ENCODE measurements around the gene FAM209A.

Gene FAM209A

GRCh38 chr20:56565511-56565910 is 41.0 kb downstream of the FAM209A start:
- Mint-ChIP-seq H3K9me3 (no peaks in the 10 kb centered on the region), H3K4me1 (no peaks in the 10 kb centered on the region), H3K36me3 (ENCODE audit: low read depth) (no peaks in the 10 kb centered on the region), H3K4me3 (no peak overlapping the region), H3K27me3 (peaks cover 5% of the 10 kb centered on the region), H3K27ac (no peak overlapping the region)
- no peak for DNase-seq
- no peak for ATAC-seq

- Mint-ChIP-seq H3K4me3 (no peak overlapping the region), H3K27ac (no peak overlapping the region), H3K36me3 (ENCODE audit: low read depth) (no peaks in the 10 kb centered on the region), H3K9me3 (no peaks in the 10 kb centered on the region), H3K27me3 (peaks cover 7% of the 10 kb centered on the region), H3K4me1 (no peaks in the 10 kb centered on the region)
- ATAC-seq (no peak), DNase-seq (no peak)
Measured at GRCh38 chr20:56566621-56567020, 42.1 kb downstream of the FAM209A start.

GRCh38 chr20:56570832-56571231 is 46.3 kb downstream of the FAM209A start:
- no peak overlapping the region for H3K4me3 Mint-ChIP-seq
- peaks cover 13% of the 10 kb centered on the region for H3K27me3 Mint-ChIP-seq
- DNase-seq = no peak
- H3K27ac Mint-ChIP-seq = no peak overlapping the region
- H3K9me3 Mint-ChIP-seq = no peaks in the 10 kb centered on the region
- no peaks in the 10 kb centered on the region for H3K36me3 Mint-ChIP-seq (ENCODE audit: low read depth)
- no peak for ATAC-seq
- no peaks in the 10 kb centered on the region for H3K4me1 Mint-ChIP-seq

GRCh38 chr20:56572172-56572571 is 47.6 kb downstream of the FAM209A start:
- H3K4me1 Mint-ChIP-seq = no peaks in the 10 kb centered on the region
- no peaks in the 10 kb centered on the region for H3K9me3 Mint-ChIP-seq
- ATAC-seq (no peak), DNase-seq (no peak)
- H3K36me3 Mint-ChIP-seq (ENCODE audit: low read depth) = no peaks in the 10 kb centered on the region
- H3K27ac Mint-ChIP-seq = no peak overlapping the region
- peaks cover 13% of the 10 kb centered on the region for H3K27me3 Mint-ChIP-seq
- H3K4me3 Mint-ChIP-seq = no peak overlapping the region

GRCh38 chr20:56573986-56574385 is 49.4 kb downstream of the FAM209A start:
- Mint-ChIP-seq H3K9me3 (no peaks in the 10 kb centered on the region), H3K27me3 (peaks cover 13% of the 10 kb centered on the region), H3K4me3 (no peak overlapping the region)

GRCh38 chr20:56574531-56575142 is 50.1 kb downstream of the FAM209A start:
- Mint-ChIP-seq H3K27me3 (peaks cover 13% of the 10 kb centered on the region), H3K36me3 (ENCODE audit: low read depth) (no peaks in the 10 kb centered on the region), H3K9me3 (no peaks in the 10 kb centered on the region), H3K27ac (no peak overlapping the region), H3K4me1 (no peaks in the 10 kb centered on the region), H3K4me3 (no peak overlapping the region)
- ATAC-seq (no peak), DNase-seq (no peak)

More at GRCh38 chr20:56573986-56574385, 49.4 kb downstream of the FAM209A start:
- no peak overlapping the region for H3K27ac Mint-ChIP-seq
- no peaks in the 10 kb centered on the region for H3K4me1 Mint-ChIP-seq
- DNase-seq (no peak), ATAC-seq (no peak)
- no peaks in the 10 kb centered on the region for H3K36me3 Mint-ChIP-seq (ENCODE audit: low read depth)

GRCh38 chr20:56575157-56575556 is 50.6 kb downstream of the FAM209A start:
- peaks cover 8% of the 10 kb centered on the region for H3K27me3 Mint-ChIP-seq
- ATAC-seq = no peak

More at GRCh38 chr20:56575157-56575556, 50.6 kb downstream of the FAM209A start:
- DNase-seq = no peak
- no peaks in the 10 kb centered on the region for H3K36me3 Mint-ChIP-seq (ENCODE audit: low read depth)
- H3K4me1 Mint-ChIP-seq = no peaks in the 10 kb centered on the region
- H3K9me3 Mint-ChIP-seq = no peaks in the 10 kb centered on the region
- no peak overlapping the region for H3K27ac Mint-ChIP-seq
- H3K4me3 Mint-ChIP-seq = no peak overlapping the region
